ACHN (cell line): ENCODE data around the gene ATP6V1G1.
A peak's percentile ranks its signal among the peaks of the same experiment; 100 is the strongest.

Experiments used
- DNase-seq: peaks from one replicate; pipeline ENCODE4 v3.0.0-alpha.2; 2015
- in situ Hi-C: cut with HindIII; loops from 2 replicates; pipeline ENCODE4 v1.10.0; 2017; ENCODE audit warnings: low sequenced_read_pairs, low pct_ligation_motif_present, low pct_unique_long_range_greater_than_20kb

The ATP6V1G1 gene, protein sequence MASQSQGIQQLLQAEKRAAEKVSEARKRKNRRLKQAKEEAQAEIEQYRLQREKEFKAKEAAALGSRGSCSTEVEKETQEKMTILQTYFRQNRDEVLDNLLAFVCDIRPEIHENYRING

DNA sequence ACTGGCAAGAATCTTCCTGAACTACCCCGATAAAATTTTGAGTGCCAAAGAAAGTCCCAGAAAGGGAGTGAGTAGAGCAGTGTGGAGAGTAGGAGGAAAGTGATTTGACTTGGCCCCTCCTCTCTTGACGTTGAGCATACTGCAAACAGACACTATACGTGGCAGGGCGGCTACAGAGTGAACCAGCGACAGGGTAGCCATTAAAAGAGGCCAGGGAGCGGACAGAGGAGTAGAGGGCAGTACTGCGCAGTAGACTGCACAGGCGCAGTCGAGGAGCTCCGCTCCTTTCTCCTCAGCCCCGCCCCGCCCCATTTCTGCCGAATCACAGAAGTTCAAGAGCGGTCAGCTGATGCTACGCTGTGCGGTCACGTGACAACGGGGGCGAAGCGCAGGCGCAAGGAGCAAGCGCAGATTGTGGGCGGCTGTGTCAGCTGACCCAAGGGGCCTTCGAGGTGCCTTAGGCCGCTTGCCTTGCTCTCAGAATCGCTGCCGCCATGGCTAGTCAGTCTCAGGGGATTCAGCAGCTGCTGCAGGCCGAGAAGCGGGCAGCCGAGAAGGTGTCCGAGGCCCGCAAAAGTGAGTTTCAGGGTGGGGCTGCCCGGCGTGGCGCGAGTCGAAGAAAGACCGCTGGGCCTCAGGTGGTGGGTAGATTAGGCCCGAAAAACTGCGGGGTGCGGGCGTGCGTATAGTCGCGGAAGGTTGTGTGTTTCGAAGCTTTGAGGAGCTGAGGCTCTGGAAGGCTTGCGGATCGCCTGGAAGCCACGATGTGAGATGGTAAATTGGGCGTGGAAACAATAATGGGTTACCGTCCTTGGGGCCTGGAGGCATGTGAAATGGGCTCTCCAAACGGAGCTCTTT lies at the start of gene ATP6V1G1:
TSS of gene ATP6V1G1 (plus strand) at position 425 of the 858 bp plus-strand sequence. CDS start at position 495, 70 bp downstream.
- in situ Hi-C loops, result no loop called here
- peak; percentile 98 for DNase-seq

DNA sequence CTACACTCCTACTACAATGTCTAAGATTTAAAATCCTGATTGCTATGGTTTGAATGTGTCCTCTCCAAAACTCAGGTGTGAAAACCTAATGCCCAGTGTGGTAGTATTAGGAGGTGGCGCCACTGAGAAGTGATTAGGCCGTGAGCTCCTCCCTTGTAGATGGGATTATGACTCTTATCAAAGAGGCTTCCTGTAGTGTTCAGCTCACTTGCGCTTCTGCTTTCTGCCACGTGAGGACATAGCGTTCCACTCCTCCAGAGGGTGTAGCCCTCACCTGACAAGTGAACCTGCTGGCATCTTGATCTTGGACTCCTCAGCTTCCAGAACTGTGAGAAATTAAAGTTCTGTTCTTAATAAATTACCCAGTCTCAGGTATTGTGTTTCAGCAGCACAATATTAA lies 49.3 kb upstream of the ATP6V1G1 start:
- in situ Hi-C loops, result no loop called here
- no peak for DNase-seq

DNA sequence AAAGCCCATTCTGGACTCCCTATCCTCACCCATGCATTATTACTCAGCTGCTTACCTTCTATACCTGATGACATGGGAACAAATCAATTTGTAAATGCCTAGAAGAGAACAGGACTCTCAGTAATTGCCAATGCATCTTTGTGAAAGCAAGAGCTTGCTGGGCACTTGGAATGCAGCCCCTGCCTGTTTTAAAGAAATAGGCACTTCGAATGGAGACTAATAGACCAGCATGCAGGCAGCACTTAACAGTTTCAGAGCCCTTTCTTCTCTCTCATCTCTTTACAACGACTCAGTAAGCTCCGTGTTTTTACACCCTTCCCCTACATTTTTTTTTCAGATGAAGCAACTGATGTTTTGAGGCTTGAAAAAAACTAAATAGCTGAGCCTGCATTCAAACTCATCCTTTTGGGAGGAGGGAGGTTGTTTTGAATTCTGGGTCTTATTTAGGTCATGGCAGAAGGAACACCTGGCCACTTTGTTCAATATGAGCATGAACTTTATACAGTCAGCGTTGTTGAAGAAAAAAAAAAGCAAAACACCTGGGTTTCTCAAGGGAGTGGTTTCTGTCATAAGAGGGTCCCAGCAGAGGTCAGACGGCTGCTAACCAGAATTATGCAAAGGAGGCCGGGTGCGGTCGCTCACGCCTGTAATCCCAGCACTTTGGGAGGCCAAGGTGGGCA lies 47.7 kb upstream of the ATP6V1G1 start:
- no peak for DNase-seq
- in situ Hi-C loops, result no loop called here

DNA sequence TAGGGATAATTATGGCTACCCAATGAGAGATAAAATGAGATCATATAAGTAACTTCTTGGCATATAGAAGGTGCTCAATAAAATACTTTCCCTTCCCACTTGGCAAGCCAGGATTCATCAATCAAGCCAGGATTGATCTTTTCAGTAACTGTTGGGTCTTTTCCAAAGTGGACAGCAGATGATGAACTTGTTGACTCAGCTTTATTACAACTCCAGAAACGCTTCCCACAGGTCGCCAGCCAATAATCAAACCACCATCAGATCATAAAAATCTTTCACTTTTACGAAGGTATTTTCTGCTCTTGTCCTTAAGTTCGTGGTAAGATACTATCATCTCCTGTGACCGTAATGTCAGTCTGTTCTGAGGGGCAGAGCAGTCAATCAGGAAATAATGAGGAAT lies 42.5 kb upstream of the ATP6V1G1 start:
- in situ Hi-C loops, result no loop called here
- DNase-seq, result no peak

DNA sequence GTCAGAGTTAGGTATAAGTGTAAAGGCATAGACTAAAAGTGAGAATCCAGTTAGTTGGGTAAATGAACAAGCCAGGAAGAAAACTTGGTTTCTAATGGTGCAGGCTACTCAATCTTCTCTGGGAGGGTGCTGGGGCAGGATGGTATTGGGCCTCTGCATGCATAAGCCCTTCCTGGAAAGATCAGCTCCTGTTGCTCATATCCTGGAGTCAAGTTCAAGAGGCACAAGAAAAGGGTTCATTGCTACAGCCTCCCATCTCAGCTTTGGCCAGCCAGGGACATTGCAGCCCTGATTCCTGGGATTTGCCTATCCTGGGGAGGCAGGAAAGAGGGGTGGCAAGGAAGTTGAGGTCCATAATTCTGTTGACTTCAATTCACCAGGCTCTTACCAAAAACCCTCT lies 40.7 kb upstream of the ATP6V1G1 start:
- in situ Hi-C loops, result no loop called here

DNA sequence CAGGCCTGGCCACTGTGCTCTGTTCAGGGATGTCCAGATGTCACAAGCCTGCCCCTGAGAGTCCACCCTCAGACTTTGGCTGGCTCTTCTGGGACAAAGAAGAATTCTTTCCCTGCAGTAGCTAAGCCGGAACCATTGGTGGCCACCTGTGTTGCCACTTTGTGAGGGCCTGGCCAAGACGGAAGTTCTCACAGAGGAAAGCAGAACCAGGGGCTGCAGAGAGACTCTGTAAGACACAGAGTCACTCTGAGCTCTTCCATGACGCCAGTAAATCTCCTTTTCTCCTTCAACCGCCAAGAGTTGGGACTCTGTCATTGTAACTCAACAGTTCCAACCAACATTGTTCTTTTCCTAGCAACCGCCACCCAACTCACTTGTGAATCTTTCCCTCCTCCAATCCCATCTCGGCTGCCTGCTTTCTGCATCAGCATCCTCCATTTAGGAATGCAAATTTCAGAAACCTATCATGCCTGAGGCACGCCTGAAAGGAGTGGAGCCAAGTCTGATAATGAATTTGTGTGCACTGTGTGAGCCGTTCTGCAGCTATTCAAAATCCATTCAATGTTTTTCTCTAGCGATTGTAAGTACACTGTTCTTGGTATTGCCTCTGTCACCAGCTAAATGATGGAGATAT lies 37.8 kb upstream of the ATP6V1G1 start:
- in situ Hi-C loops, result no loop called here
- DNase-seq, result no peak

More for the DNA sequence above, 40.7 kb upstream of the ATP6V1G1 start:
- DNase-seq, result no peak

DNA sequence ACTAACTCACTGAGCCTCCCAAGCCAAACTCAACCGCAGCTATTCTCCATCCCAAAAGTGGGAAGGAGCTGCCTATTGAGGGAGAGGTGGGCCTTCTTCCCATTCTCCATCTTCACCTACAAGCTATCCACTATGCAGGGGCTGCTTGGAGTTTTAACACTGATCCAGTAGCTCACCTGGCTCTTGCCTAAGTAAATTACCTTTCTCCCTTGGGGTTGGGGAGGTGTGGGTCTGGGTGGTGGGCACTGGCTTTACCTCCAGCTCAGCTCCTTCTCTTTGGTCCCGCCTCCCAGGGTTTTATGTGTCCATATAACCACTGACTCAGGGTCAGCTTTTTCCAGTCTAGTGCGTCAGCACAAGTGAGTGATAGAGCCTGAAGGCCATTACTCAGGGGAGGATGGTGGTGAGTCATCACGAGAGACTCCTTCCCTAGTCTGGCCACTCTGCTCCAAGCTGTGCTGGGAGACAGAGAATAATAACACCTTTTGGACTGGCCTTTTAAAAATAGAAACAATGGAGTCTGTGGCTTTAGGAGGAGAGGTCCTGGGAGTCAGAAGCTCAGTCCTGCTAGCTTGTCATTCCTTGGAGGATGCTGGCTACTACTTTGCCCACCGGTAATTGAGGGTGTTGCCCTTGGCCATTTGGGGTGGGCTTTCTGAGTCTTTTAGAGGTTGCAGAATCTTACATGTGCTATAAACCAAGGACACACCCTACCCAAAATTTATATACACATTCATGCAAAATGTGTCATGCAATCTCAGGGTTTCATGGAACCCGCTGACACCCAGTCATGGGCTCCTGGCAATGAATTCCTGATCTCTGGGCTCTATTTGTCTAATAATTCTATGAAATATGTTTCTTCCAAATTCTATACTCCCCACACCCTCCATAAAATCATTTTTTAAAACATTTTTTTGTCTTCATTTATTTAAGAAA lies 35.6 kb upstream of the ATP6V1G1 start:
- in situ Hi-C loops, result no loop called here
- peak; percentile 96 for DNase-seq

DNA sequence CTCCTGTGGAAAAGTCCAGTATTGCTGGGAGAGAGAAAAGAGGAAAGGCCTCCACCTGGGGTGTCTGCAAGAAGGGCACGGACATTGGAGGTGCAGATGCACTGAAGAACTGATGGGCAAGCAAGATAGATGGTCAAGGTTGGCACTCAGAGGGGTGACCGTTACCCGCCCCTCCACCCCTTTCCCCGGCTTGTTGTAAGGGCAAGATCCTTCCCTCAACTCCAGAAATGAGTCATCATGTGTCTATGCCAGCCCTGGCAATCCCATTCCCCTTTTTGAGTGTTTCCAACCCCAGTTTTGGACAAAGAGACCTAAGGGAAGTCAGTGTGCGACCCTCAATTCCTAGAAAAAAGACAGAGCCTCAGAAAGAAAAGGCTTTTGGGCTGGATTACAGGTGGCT lies 34.9 kb upstream of the ATP6V1G1 start:
- peak; percentile 8 for DNase-seq
- in situ Hi-C loops, result no loop called here

DNA sequence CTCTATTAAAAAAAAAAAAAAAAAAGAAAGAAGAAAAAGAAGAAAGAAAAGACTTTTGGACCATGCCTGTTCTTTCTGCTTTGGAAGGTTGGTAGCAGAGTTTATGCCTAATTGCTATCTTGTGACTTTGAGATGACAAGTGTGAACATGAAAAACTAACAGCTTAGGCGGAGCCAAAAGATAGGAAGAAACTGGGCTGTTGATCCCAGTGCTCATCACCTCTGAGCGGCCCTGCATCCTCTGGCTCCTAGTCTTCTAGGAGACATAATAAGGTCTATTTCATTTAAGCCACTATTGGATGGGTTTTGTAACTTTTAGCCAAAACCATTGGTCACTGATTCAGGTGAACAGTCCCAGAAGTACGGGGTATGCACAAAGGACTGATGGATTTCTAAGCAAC lies 34.4 kb upstream of the ATP6V1G1 start:
- DNase-seq, result no peak
- in situ Hi-C loops, result no loop called here

DNA sequence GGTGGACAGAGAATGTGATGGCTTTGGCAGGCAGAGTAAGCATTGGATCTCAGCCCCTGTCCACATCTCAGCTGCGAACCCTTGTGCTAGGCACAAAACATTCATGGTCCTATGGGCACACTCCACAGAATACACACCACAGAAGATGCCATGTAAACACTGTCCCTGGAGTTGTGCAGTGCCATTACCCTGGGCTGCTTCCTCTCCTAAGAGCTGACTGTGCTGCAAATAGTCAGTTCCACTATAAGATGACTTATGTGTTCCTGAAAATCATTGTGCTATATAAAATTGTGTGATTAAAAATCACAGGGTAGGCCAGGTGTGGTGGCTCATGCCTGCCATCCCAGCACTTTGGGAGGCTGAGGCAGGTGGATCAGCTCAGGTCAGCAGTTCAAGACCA lies 31.9 kb upstream of the ATP6V1G1 start:
- in situ Hi-C loops, result no loop called here

DNA sequence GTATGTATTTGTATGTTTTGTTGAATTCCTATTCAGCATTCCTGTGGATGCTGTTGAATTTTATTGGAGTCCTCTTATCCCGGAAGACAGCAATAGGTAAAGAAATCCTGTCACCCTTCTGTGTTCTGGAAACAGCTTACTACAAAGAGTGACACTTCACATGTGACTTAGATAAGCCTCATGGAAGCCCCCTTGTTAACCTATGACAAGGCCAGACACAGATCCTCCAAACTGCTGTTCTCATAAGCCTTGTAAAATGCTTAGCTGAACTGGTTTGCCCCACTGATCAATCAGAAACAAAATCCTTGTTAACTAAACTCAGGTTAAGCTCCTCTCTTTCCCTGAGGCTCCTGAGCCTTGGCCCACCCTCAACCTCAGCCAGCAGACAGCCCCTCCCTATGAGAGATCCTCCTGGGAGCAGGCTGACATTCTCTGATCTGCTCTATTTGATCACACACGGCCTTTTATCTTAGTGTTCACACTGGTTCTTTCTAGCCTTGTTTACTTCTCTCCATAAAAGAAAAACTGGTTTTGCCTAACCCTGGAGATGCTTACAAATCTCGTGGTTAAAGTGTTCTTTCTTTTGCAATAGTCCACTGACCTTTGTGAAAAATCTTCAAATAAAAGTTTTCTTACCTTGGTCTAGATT lies 29.4 kb upstream of the ATP6V1G1 start:
- in situ Hi-C loops, result no loop called here
- no peak for DNase-seq

More for the DNA sequence above, 31.9 kb upstream of the ATP6V1G1 start:
- no peak for DNase-seq

DNA sequence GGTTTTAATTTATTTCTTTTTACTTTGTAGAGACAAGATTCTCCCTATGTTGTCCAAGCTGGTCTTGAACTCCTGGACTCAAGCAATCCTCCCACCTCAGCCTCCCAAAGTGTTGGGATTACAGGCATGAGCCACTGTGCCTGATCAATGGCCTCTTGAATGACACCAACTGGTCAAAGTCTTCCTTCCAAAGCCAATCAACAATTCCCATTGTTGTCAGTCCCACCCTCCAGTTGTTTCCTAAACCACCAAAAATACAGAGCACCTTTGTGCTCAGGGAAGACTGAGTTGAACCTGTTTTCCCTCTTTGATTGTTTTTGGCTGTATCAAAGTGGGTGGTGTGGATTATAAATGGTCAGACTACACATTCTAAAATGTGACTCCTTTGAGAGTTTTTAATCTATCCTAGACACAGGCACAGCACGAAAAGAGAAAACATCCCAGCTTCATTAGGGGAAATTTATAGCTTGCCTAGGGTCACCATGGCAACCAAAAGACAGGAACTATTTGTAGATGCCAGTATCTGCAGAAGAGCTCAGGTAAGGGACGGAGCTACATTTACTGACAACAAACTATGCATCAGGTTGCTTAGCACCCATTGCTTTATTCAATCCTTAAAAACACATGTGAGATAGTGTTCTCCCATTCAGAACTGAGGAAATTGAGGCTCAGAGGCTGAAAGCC lies 27.6 kb upstream of the ATP6V1G1 start:
- in situ Hi-C loops, result no loop called here
- DNase-seq, result no peak

DNA sequence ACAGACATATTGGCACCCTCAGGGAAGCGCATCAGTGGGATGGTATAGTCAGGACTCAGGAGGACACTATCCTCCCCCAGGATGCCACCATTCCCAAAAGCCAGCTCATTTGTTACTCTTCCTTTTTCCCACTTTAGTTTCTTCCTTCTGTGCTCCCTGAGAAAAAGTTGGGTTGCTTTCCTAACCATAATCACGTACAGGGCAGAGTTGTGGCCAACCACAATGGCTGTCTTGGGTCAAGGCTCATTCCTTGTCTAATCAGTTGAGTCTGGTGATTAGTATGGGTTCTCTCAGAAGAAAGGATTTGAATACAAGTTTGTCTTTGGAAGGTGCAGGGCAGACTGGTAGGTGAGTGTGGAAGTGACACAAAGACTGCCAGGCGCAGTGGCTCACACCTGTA lies 26.6 kb upstream of the ATP6V1G1 start:
- DNase-seq, result no peak
- in situ Hi-C loops, result no loop called here

DNA sequence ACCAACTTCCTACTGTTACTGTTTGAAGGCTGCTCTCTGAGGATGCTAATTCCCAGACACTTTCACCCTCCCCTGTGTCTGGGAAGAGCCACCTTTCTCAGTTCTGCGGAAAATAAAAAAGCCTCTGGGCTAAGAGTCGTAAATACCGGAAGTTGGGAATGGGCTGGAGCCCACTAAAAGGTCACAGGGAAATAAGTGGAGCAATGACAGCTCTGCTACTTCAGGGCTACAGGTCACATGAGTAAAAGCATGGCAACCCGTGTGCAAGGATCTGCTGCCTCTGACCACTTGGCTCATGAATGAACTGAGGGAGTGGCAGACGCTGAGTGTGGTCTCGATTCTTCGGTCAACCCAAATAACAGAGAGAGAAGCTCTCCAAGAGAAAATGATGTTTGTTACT lies 25.8 kb upstream of the ATP6V1G1 start:
- in situ Hi-C loops, result no loop called here
- no peak for DNase-seq

DNA sequence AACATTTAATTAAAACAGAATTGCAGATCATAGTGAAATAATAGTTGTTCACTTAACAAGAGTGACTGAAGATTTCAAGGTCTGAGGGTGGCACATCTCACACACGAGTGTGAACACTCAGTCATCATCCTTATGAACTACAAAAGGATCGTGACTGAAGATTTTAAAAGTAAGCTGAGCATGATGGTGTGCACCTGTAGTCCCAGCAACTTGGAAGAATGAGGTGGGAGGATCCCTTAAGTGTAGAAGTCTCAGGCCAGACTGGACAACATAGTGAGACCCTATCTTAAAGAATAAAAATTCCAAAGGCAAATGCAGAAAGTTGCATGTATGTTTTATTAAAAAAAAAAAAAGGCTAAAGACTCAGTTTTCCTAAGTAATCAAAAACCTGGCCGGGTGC lies 22.4 kb upstream of the ATP6V1G1 start:
- DNase-seq, result no peak
- in situ Hi-C loops, result no loop called here

DNA sequence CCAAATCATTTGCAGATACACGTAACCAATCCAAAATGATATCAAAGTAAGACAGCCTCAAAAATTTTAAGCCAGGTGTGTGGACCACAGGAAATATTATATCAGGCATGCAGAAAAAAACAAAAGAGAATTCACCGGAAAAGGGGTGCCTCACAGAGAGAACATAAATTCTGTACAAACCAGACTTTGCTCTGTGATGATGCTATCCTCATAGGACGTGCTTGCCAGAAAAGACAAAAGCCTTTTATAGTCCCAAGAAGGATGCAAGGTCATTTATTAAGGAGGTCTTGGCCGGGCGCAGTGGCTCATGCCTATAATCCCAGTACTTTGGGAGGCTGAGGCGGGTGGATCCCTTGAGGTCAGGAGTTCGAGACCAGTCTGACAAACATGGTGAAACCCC lies 16.8 kb upstream of the ATP6V1G1 start:
- no peak for DNase-seq
- in situ Hi-C loops, result no loop called here

DNA sequence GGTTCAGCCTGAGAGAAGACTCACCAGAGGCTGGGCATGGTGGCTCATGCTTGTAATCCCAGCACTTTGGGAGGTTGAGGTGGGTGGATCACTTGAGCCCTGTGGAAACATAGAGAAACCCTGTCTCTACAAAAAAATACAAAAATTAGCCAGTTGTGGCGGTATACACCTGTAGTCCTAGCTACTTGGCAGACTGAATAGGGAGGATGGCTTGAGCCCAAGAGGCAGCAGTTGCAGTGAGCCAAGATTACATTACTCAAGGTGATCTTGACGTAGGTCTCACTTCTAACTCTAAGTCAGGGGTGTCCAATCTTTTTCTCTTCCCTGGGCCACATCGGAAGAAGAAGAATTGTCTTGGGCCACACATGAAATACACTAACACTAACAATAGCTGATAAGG lies 16.2 kb upstream of the ATP6V1G1 start:
- DNase-seq, result no peak
- in situ Hi-C loops, result no loop called here
